Chondrocyte (in vitro differentiated cells): ENCODE results near the gene ZDHHC21. TPM values are rescaled to one million over a fixed set of nuclear protein-coding genes. Genes with fewer than 3 reads are reported as not detected.

Experiments used
- DNase-seq: peaks from one replicate; pipeline ENCODE4 v3.0.0; 2021; ENCODE audit warnings: mixed read lengths, low spot score
- H3K27ac Mint-ChIP-seq: one replicate; pipeline ENCODE4 v1.8.0; 2021; ENCODE audit warnings: mild to moderate bottlenecking, moderate library complexity, mixed read lengths; ENCODE audit not compliant: unreplicated experiment
- H3K27me3 Mint-ChIP-seq: 2 replicates; pipeline ENCODE4 v1.8.0; 2021; ENCODE audit warnings: low read depth, mixed read lengths
- H3K36me3 Mint-ChIP-seq: 2 replicates; pipeline ENCODE4 v1.8.0; 2021; ENCODE audit warnings: low read depth, mixed read lengths
- H3K4me1 Mint-ChIP-seq: 2 replicates; pipeline ENCODE4 v1.8.0; 2021; ENCODE audit warnings: low read depth, mild to moderate bottlenecking, mixed read lengths
- H3K4me3 Mint-ChIP-seq: one replicate; pipeline ENCODE4 v1.8.0; 2021; ENCODE audit warnings: mild to moderate bottlenecking, moderate library complexity, mixed read lengths; ENCODE audit not compliant: unreplicated experiment
- H3K9me3 Mint-ChIP-seq: 2 replicates; pipeline ENCODE4 v1.8.0; 2021; ENCODE audit warnings: low read depth, mixed read lengths
- CTCF ChIP-seq: fragments of 200-600 bp; sonication (generic); IDR thresholded peaks from 2 replicates; pipeline ENCODE4 v1.5.0; 2021; ENCODE audit warnings: antibody characterized with exemption, mild to moderate bottlenecking, moderate library complexity
- total RNA-seq: library from RNA; stranded (reverse); gene quantifications from 3 replicates; pipeline ENCODE4 v1.2.1, GENCODE V29; 2021

The ZDHHC21 gene
- total RNA-seq, 1 donor from 2014 or later: 11.4 TPM

DNA sequence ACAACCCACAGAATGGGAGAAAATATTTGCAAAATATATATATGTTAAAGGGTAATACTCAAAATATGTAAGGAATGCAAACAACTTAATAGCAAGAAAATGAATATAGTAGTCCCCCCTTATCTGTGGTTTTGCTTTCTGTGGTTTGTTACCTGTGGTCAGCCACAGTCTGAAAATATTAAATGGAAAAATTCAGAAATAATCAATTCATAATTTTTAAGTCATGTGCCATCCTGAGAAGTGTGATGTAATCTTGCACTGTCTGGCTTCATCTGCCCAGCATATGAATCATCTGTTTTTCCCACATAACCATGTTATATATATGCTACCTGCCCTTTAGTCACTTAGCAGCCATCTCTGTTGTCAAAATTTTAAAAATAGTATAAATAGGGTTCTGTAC lies 17.6 kb upstream of the ZDHHC21 start:
- H3K27me3 Mint-ChIP-seq: no peaks in the 10 kb centered on the region
- H3K4me1 Mint-ChIP-seq: peaks cover 15% of the 10 kb centered on the region
- no peak for TF ChIP-seq CTCF
- H3K9me3 Mint-ChIP-seq: peaks cover 36% of the 10 kb centered on the region
- peaks cover 3% of the 10 kb centered on the region for H3K36me3 Mint-ChIP-seq
- H3K27ac Mint-ChIP-seq: peak overlapping the region; percentile 62
- H3K4me3 Mint-ChIP-seq: no peak overlapping the region
- DNase-seq: no peak

- Mint-ChIP-seq H3K27me3 (no peaks in the 10 kb centered on the region), H3K36me3 (peaks cover 7% of the 10 kb centered on the region), H3K4me3 (no peak overlapping the region), H3K4me1 (peaks cover 11% of the 10 kb centered on the region), H3K27ac (no peak overlapping the region), H3K9me3 (peaks cover 48% of the 10 kb centered on the region)
- no peak for TF ChIP-seq CTCF
- DNase-seq: no peak
These were observed 13.4 kb upstream of the ZDHHC21 start for GRCh38 chr9:14706530-14707140.

GRCh38 chr9:14705079-14705478 lies 11.8 kb upstream of the ZDHHC21 start:
- Mint-ChIP-seq H3K9me3 (peaks cover 42% of the 10 kb centered on the region), H3K36me3 (peaks cover 7% of the 10 kb centered on the region), H3K4me1 (no peaks in the 10 kb centered on the region), H3K27ac (no peak overlapping the region), H3K27me3 (no peaks in the 10 kb centered on the region), H3K4me3 (no peak overlapping the region)
- TF ChIP-seq CTCF: no peak
- no peak for DNase-seq

GRCh38 chr9:14704281-14704680 lies 11.0 kb upstream of the ZDHHC21 start:
- no peak for DNase-seq
- Mint-ChIP-seq H3K27me3 (no peaks in the 10 kb centered on the region), H3K27ac (no peak overlapping the region), H3K4me1 (no peaks in the 10 kb centered on the region), H3K36me3 (peaks cover 7% of the 10 kb centered on the region), H3K9me3 (peaks cover 34% of the 10 kb centered on the region), H3K4me3 (no peak overlapping the region)
- TF ChIP-seq CTCF: no peak

DNA sequence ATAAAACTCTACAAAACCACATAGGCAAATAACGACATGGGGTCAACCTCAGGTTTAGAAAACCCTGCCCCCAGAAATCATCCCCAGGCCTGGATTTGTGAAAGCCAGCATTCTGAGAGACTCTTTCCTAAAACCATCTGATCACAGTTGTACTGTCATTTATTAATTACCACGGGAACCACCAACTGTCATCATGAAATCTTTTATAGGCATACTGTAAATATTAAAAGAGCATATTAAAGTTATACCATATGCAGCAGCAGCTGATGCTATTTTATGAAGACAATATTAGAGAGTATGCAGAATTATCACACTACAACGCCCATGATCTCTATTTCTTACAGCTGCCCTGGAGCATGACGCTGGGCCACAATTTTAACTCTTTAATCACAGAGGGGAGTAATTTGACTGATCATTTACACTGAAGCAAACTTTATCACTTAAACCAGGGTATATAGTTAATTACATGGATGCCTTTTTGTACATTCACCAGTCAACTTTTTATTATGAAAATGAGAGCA lies 9.0 kb upstream of the ZDHHC21 start:
- DNase-seq: no peak
- Mint-ChIP-seq H3K4me3 (no peak overlapping the region), H3K4me1 (no peaks in the 10 kb centered on the region), H3K9me3 (peaks cover 23% of the 10 kb centered on the region), H3K27me3 (peaks cover 4% of the 10 kb centered on the region), H3K36me3 (peaks cover 4% of the 10 kb centered on the region), H3K27ac (no peak overlapping the region)
- TF ChIP-seq CTCF: no peak
